ENCODE data around the gene DNAJC5G. TPM values are rescaled to one million over a fixed set of nuclear protein-coding genes. Genes with fewer than 3 reads are reported as not detected.

DNAJC5G gene
- total RNA-seq, 1 experiment from 2014 or later, result 0.37 TPM

DNA sequence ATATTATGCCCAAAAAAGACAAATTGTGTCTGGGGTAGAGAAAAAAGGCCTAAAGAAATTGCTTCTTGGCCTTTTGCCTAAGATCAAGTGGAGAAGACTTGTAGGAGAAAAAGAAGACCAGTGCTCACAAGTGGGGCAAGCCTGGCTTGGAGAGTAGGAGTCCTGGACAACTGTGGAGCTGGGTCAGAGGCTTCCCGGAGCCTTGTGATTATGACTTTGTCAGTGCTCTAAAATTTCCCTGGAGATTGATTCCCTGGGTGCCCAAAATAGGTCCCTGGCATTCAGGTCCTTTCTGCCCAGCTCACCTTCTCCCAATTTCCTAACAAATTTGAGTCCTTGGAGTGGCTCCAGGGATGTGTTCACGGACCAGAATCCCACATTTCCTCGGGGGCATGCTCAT, 6.2 kb downstream of the DNAJC5G start:
- no peak overlapping the region for H2BK15ac ChIP-seq (ENCODE audit: low read depth, low read length)
- Mint-ChIP-seq H3K27me3 (ENCODE audit: low read depth) (peaks cover 47% of the 10 kb centered on the region), H3K36me3 (ENCODE audit: insufficient read depth in 1 of 3, low read depth in 3 of 3) (no peaks in the 10 kb centered on the region), H3K9me3 (no peaks in the 10 kb centered on the region), H3K4me1 (peaks cover 54 to 60% of the 10 kb centered on the region in 2 experiments), H3K4me3 (no peak overlapping the region; a peak in 1 of 5 replicates), H3K27ac (peak overlapping the region in 1 of 3 experiments; percentile 12; a peak in 1 of 7 replicates)
- no peak overlapping the region for H2BK20ac ChIP-seq (ENCODE audit: low read depth, low read length, poor library complexity, severe bottlenecking)
- H4K91ac ChIP-seq (ENCODE audit: insufficient read length, low read depth, low read length), result no peak overlapping the region
- H3K23ac ChIP-seq (ENCODE audit: insufficient read length, low read depth, low read length), result no peak overlapping the region
- DNase-seq, result no peak
- H3K4me2 ChIP-seq (ENCODE audit: insufficient read depth, insufficient read length, low read length), result peak overlapping the region; percentile 66
- H3K9ac ChIP-seq (ENCODE audit: extremely low read depth, insufficient read length, low read length), result no peak overlapping the region
- no peak overlapping the region for H3K4ac ChIP-seq (ENCODE audit: low read depth, low read length)
- WGBS (ENCODE audit: extremely low coverage, insufficient read length, low lambda C conversion rate), result no CpG with 5 or more reads among the region's 3 CpGs
- no peak overlapping the region for H2AFZ ChIP-seq (ENCODE audit: low read length)
- H2BK12ac ChIP-seq (ENCODE audit: insufficient read length, low read depth, low read length), result no peak overlapping the region
- no peak overlapping the region for H2BK5ac ChIP-seq (ENCODE audit: insufficient read length, low read length)
- H3K23me2 ChIP-seq (ENCODE audit: insufficient read length, low read depth, low read length, poor library complexity, severe bottlenecking), result peaks cover 6% of the 10 kb centered on the region
- H3K18ac ChIP-seq (ENCODE audit: insufficient read length, low read depth, low read length), result no peak overlapping the region
- peaks cover 13% of the 10 kb centered on the region; the same call in 1 of the 2 replicates for H3K4me1 ChIP-seq (ENCODE audit: insufficient read depth, low read length)
- H3K79me2 ChIP-seq (ENCODE audit: insufficient read depth, low read length), result no peaks in the 10 kb centered on the region
- no peak overlapping the region for H4K5ac ChIP-seq (ENCODE audit: insufficient read length, low read depth, low read length)
- no peak overlapping the region for H3K14ac ChIP-seq (ENCODE audit: insufficient read depth, low read length)
- H4K8ac ChIP-seq (replicated peaks; ENCODE audit: insufficient read length, low read depth, low read length), result no peak overlapping the region
- H3K9me3 ChIP-seq (ENCODE audit: control insufficient read depth, low read depth, low read length), result no peaks in the 10 kb centered on the region
- H3K27me3 ChIP-seq (ENCODE audit: insufficient read depth, low read length), result no peaks in the 10 kb centered on the region
- no peak overlapping the region for H2AK5ac ChIP-seq (ENCODE audit: insufficient read length, low read length)
- TF ChIP-seq, protein P1, sequence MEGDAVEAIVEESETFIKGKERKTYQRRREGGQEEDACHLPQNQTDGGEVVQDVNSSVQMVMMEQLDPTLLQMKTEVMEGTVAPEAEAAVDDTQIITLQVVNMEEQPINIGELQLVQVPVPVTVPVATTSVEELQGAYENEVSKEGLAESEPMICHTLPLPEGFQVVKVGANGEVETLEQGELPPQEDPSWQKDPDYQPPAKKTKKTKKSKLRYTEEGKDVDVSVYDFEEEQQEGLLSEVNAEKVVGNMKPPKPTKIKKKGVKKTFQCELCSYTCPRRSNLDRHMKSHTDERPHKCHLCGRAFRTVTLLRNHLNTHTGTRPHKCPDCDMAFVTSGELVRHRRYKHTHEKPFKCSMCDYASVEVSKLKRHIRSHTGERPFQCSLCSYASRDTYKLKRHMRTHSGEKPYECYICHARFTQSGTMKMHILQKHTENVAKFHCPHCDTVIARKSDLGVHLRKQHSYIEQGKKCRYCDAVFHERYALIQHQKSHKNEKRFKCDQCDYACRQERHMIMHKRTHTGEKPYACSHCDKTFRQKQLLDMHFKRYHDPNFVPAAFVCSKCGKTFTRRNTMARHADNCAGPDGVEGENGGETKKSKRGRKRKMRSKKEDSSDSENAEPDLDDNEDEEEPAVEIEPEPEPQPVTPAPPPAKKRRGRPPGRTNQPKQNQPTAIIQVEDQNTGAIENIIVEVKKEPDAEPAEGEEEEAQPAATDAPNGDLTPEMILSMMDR (conservative IDR thresholded peaks at IDR 0.05), result no peak
- no peaks in the 10 kb centered on the region for H4K20me1 ChIP-seq (ENCODE audit: control insufficient read depth, insufficient read depth, insufficient read length)
- H3K27ac ChIP-seq (ENCODE audit: insufficient read length, low read depth, low read length), result no peak overlapping the region
- no peak overlapping the region for H3K56ac ChIP-seq (ENCODE audit: insufficient read length, low read depth, low read length)
- H3K79me1 ChIP-seq (ENCODE audit: insufficient read depth, low read depth, low read length, poor library complexity, severe bottlenecking), result no peaks in the 10 kb centered on the region
- H3T11ph ChIP-seq (ENCODE audit: low read length), result no peak overlapping the region
- no peak overlapping the region for H2BK120ac ChIP-seq (ENCODE audit: low read depth, low read length, poor library complexity, severe bottlenecking)
